GM10847 (cell line): Measurements from ENCODE around the gene TMEM132C.

Experiments
- POLR2A ChIP-seq: IDR thresholded peaks from 2 replicates; pipeline ENCODE4 v1.6.1; 2011; ENCODE audit not compliant: insufficient read length; ENCODE audit errors: extremely low read depth

The TMEM132C gene

GRCh38 chr12:128684352-128684751, 417.4 kb downstream of the TMEM132C start:
- TF ChIP-seq POLR2A, result no peak

GRCh38 chr12:128685903-128686475, 419.0 kb downstream of the TMEM132C start:
- no peak for TF ChIP-seq POLR2A

- no peak for TF ChIP-seq POLR2A
Observed at GRCh38 chr12:128687851-128688250, 420.9 kb downstream of the TMEM132C start.

GRCh38 chr12:128690641-128691040, 423.7 kb downstream of the TMEM132C start:
- TF ChIP-seq POLR2A, result no peak

GRCh38 chr12:128693115-128693514, 426.1 kb downstream of the TMEM132C start:
- TF ChIP-seq POLR2A, result no peak

GRCh38 chr12:128693771-128694170, 426.8 kb downstream of the TMEM132C start:
- TF ChIP-seq POLR2A, result no peak

- TF ChIP-seq POLR2A, result no peak
Observed at GRCh38 chr12:128694445-128694844, 427.5 kb downstream of the TMEM132C start.

GRCh38 chr12:128695697-128696096, 428.7 kb downstream of the TMEM132C start:
- TF ChIP-seq POLR2A, result no peak

GRCh38 chr12:128698301-128698972, 431.5 kb downstream of the TMEM132C start:
- TF ChIP-seq POLR2A, result no peak

GRCh38 chr12:128699106-128699505, 432.1 kb downstream of the TMEM132C start:
- TF ChIP-seq POLR2A, result no peak

- no peak for TF ChIP-seq POLR2A
Observed at GRCh38 chr12:128702371-128702770, 435.4 kb downstream of the TMEM132C start.

GRCh38 chr12:128705140-128705539, 438.2 kb downstream of the TMEM132C start:
- no peak for TF ChIP-seq POLR2A

GRCh38 chr12:128707488-128707887, 440.5 kb downstream of the TMEM132C start:
- TF ChIP-seq POLR2A, result no peak

GRCh38 chr12:128708789-128709188, 441.8 kb downstream of the TMEM132C start:
- no peak for TF ChIP-seq POLR2A

GRCh38 chr12:128709660-128710059, 442.7 kb downstream of the TMEM132C start:
- TF ChIP-seq POLR2A, result no peak

GRCh38 chr12:128711486-128711885, 444.5 kb downstream of the TMEM132C start:
- TF ChIP-seq POLR2A, result no peak

GRCh38 chr12:128712622-128713021, 445.7 kb downstream of the TMEM132C start:
- no peak for TF ChIP-seq POLR2A

GRCh38 chr12:128715485-128715884, 448.5 kb downstream of the TMEM132C start:
- no peak for TF ChIP-seq POLR2A
